GM23248 (cell line): ENCODE data around the gene ANKRD13B.

Source experiments
- EZH2 ChIP-seq: fragments of 200-600 bp; sonication (generic); IDR thresholded peaks from 2 replicates; pipeline ENCODE4 v1.6.1; 2018; ENCODE audit warnings: antibody characterized with exemption, mild to moderate bottlenecking; ENCODE audit not compliant: insufficient read depth, poor library complexity, severe bottlenecking
- EZH2phosphoT487 ChIP-seq: fragments of 200-600 bp; sonication (generic); IDR thresholded peaks from 2 replicates; pipeline ENCODE4 v1.6.1; 2018; ENCODE audit warnings: antibody characterized with exemption, moderate library complexity, mild to moderate bottlenecking, low read depth; ENCODE audit not compliant: insufficient read depth

GRCh38 chr17:29546830-29547229 lies 46.1 kb upstream of the ANKRD13B start:
- no peak for TF ChIP-seq EZH2phosphoT487
- no peak for TF ChIP-seq EZH2
